Endodermal cell (in vitro differentiated cells): ENCODE data around the gene COL5A1. TPM values are rescaled to one million over a fixed set of nuclear protein-coding genes. Genes with fewer than 3 reads are reported as not detected.

Experiments used
- DNase-seq: peaks from one replicate; pipeline ENCODE4 v3.0.0-alpha.2; 2017
- H3K27ac ChIP-seq: 2 replicates; pipeline ENCODE4 v1.5.1; 2013; ENCODE audit warnings: mild to moderate bottlenecking, low read depth, low read length, moderate library complexity
- H3K27me3 ChIP-seq: 2 replicates; pipeline ENCODE4 v1.6.1; 2013; ENCODE audit warnings: mild to moderate bottlenecking, low read length, moderate library complexity; ENCODE audit not compliant: insufficient read depth, control insufficient read depth, poor library complexity, severe bottlenecking
- H3K36me3 ChIP-seq: 2 replicates; pipeline ENCODE4 v1.7.0; 2013; ENCODE audit warnings: mild to moderate bottlenecking, low read length, moderate library complexity; ENCODE audit not compliant: control insufficient read depth, insufficient read depth
- H3K4me1 ChIP-seq: one replicate; pipeline ENCODE4 v1.7.0; 2013; ENCODE audit warnings: low read length; ENCODE audit not compliant: control insufficient read depth, insufficient read depth
- H3K4me3 ChIP-seq: 2 replicates; pipeline ENCODE4 v1.5.1; 2013; ENCODE audit warnings: mild to moderate bottlenecking, low read length, moderate library complexity
- H3K9ac ChIP-seq: 2 replicates; pipeline ENCODE4 v1.6.1; 2013; ENCODE audit warnings: mild to moderate bottlenecking, low read length, moderate library complexity; ENCODE audit not compliant: poor library complexity, severe bottlenecking; ENCODE audit errors: extremely low read depth
- H3K9me3 ChIP-seq: 2 replicates; pipeline ENCODE4 v1.6.1; 2013; ENCODE audit warnings: mild to moderate bottlenecking, low read length, moderate library complexity; ENCODE audit not compliant: control insufficient read depth
- H3K27ac Mint-ChIP-seq: 2 replicates; pipeline ENCODE4 v1.8.0; 2020; ENCODE audit warnings: mixed read lengths
- H3K27me3 Mint-ChIP-seq: 2 replicates; pipeline ENCODE4 v1.8.0; 2021; ENCODE audit warnings: mild to moderate bottlenecking, mixed read lengths; ENCODE audit not compliant: insufficient read depth
- H3K36me3 Mint-ChIP-seq: 2 replicates; pipeline ENCODE4 v1.8.0; 2020; ENCODE audit warnings: low read depth, mixed read lengths
- H3K4me1 Mint-ChIP-seq: 2 replicates; pipeline ENCODE4 v1.8.0; 2020; ENCODE audit warnings: mixed read lengths
- H3K4me3 Mint-ChIP-seq: 2 replicates; pipeline ENCODE4 v1.8.0; 2020; ENCODE audit warnings: mild to moderate bottlenecking, moderate library complexity, mixed read lengths
- H3K9me3 Mint-ChIP-seq: 2 replicates; pipeline ENCODE4 v1.8.0; 2020; ENCODE audit warnings: mild to moderate bottlenecking, mixed read lengths
- CTCF ChIP-seq: fragments of 200-600 bp; sonication (generic); conservative IDR thresholded peaks from 2 replicates; pipeline ENCODE4 v1.5.0; 2021; ENCODE audit warnings: antibody characterized with exemption, mild to moderate bottlenecking
- WGBS, 2 experiments: methylation state at CpG; one replicate each; pipeline versions ENCODE4 v1.1.5 to v1.1.7; 2013; ENCODE audit warnings: missing lambda C conversion rate in 2 of 2, mixed read lengths in 1 of 2; ENCODE audit not compliant: insufficient coverage in 1 of 2, insufficient read length in 1 of 2; 5-methylcytosine and 5-hydroxymethylcytosine counted together
- total RNA-seq, 2 donors: library from RNA; stranded (reverse); fragmentation: NEBNext Ultra II Directional in 1 of 2; extraction: Animal tissue kit (Norgen Biotek cat#: 25700) in 1 of 2; gene quantifications; 2 replicates in 1 of 2; 3 replicates in 1 of 2; pipeline ENCODE4 v1.2.1, GENCODE V29; 2021

The COL5A1 gene
- total RNA-seq, 2 donors from 2014 or later = 65.3 to 76.6 TPM

- Mint-ChIP-seq H3K27me3 (no peaks in the 10 kb centered on the region), H3K36me3 (peaks cover 19% of the 10 kb centered on the region), H3K4me1 (no peaks in the 10 kb centered on the region), H3K4me3 (no peak overlapping the region), H3K9me3 (no peaks in the 10 kb centered on the region), H3K27ac (no peak overlapping the region)
- H3K27me3 ChIP-seq = no peaks in the 10 kb centered on the region
- no peak for TF ChIP-seq CTCF
- no peak for DNase-seq
- no peaks in the 10 kb centered on the region for H3K4me1 ChIP-seq
- no peak overlapping the region for H3K27ac ChIP-seq
- H3K4me3 ChIP-seq = no peak overlapping the region
- no peaks in the 10 kb centered on the region for H3K9me3 ChIP-seq
- no peaks in the 10 kb centered on the region for H3K36me3 ChIP-seq
- H3K9ac ChIP-seq = no peak overlapping the region
- WGBS, 2 experiments = 42 to 73% methylated on average over 2 to 15 of the region's 15 CpGs
Observed at GRCh38 chr9:134690301-134690751, 48.7 kb downstream of the COL5A1 start.

- Histone ChIP-seq H3K4me3 (no peak overlapping the region), H3K27ac (peak overlapping the region; percentile 77), H3K27me3 (no peaks in the 10 kb centered on the region), H3K9me3 (no peaks in the 10 kb centered on the region), H3K36me3 (no peaks in the 10 kb centered on the region), H3K4me1 (no peaks in the 10 kb centered on the region), H3K9ac (no peak overlapping the region)
- Mint-ChIP-seq H3K27ac (no peak overlapping the region), H3K27me3 (no peaks in the 10 kb centered on the region), H3K4me3 (no peak overlapping the region), H3K36me3 (peaks cover 19% of the 10 kb centered on the region), H3K4me1 (no peaks in the 10 kb centered on the region), H3K9me3 (no peaks in the 10 kb centered on the region)
- no peak for DNase-seq
- WGBS, 2 experiments = 94 to 96% methylated on average over 23 to 31 of the region's 31 CpGs
- TF ChIP-seq CTCF = no peak
Observed at GRCh38 chr9:134690946-134691694, 49.5 kb downstream of the COL5A1 start.

- Histone ChIP-seq H3K9ac (no peak overlapping the region), H3K27ac (peak overlapping the region; percentile 3), H3K27me3 (no peaks in the 10 kb centered on the region), H3K9me3 (no peaks in the 10 kb centered on the region), H3K4me3 (no peak overlapping the region), H3K36me3 (no peaks in the 10 kb centered on the region), H3K4me1 (no peaks in the 10 kb centered on the region)
- Mint-ChIP-seq H3K9me3 (no peaks in the 10 kb centered on the region), H3K27me3 (no peaks in the 10 kb centered on the region), H3K4me3 (no peak overlapping the region), H3K36me3 (peaks cover 22% of the 10 kb centered on the region), H3K4me1 (no peaks in the 10 kb centered on the region), H3K27ac (no peak overlapping the region)
- no peak for TF ChIP-seq CTCF
- DNase-seq = no peak
- WGBS, 2 experiments = 90 to 92% methylated on average over 17 to 23 of the region's 23 CpGs
Observed at GRCh38 chr9:134691695-134692572, 50.3 kb downstream of the COL5A1 start.
